Measurements from ENCODE around the gene ASB1. TPM values are rescaled to one million over a fixed set of nuclear protein-coding genes. Genes with fewer than 3 reads are reported as not detected.
A peak's percentile ranks its signal among the peaks of the same experiment; 100 is the strongest.

ASB1 gene
- total RNA-seq, 1 donor from 2014 or later = 12.3 TPM

DNA sequence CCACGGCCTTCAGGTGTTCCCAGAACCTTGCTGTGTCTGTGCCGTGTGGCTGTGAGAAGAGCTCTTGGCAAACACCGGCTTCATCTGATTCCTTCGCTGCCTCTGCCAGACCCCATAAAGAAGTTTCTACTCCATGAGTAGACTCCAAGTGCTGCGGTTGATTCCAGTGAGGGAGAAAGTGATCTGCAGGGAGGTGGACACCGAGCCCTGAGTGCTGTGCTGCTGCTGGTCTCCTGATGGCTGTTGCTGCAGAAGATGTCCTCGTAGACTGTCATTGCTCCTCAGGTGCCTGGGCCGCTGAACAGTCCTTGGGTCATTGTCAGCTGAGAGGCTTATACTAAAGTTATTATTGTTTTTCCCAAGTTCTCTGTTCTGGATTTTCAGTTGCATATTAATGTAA, 19.6 kb downstream of the ASB1 start:
- ATAC-seq = no peak

GRCh38 chr2:238448031-238448955, 21.6 kb downstream of the ASB1 start:
- ATAC-seq = no peak

DNA sequence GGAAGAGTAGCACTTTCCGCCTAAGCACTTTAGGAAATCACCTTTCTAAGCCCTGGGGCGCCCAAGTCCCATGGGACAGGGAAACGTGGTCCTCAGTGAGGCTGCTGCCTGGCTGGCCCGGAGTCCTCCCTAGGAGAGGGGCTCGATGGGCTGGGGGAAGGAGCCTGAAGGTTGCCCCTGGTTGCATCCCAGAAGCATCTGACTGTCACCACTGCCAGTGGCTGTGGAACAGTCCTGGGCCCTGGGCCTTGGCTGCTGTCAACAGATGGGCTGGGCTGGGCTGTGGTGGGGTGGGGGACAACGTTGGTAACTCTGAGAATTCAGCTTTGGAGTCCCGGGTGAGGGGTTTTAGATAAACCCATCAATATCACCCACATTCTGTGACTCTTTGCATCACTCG, 22.5 kb downstream of the ASB1 start:
- ATAC-seq = no peak

DNA sequence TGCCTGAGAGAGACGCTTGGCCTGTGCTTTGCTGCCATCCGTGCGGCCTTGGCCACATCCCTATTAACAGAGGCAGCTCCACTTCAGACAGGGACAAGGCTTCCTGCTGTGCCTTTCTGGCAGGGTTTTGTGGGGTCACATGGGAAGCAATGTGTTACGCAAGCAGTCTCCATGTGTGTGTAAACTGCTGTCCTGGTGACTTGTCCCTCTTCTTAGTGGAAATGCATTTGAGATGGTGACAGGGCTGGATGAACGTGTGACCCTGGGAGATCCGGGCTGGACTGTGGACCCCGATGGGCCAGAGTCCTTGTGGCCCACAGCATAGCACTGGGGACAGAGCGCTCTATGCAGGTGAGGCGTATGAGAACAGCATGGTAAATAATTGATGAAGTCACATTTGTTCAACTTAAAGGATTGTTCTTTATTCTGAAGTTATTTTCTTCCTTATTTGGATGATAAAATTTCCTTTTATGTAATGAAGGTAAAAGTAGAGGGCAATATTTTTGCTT, 23.2 kb downstream of the ASB1 start:
- ATAC-seq = no peak

DNA sequence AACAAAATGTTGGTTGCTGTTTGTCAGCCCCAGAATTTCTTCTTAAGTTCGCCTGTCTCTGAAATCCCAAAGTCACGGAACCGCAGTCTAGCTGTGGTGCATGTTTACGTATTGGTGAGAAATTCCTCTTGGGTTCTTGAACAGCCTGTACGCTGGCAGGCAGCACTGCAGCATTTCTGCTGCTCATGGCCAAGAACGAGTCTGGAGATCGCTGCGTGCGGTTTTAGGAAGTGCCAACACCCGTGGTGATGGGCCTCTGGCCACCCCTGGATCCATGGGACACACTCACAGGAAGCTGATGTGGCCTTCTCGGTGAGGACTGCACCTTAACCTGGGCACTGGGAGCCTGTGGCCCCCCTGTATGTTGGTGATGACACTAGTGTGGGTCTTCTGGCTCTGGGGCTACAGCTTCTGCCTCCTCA, 23.7 kb downstream of the ASB1 start:
- no peak for ATAC-seq

DNA sequence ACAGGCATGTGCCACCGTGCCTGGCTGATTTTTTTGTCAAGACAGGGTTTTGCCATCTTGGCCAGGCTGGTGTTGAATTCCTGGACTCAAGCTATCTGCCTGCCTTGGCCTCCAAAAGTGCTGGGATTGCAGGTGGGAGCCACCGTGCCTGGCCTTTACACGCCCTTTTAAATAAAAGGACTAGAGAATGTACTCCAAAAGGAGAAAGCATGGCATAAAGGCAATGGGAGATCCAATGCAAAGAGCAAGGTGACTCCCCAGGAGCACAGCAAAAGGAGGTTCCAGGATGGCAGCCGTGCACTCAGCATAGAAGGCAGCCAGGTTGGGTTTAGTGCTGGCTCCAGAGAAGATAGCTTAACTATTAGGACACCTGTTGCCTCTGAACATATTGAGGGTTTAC, 27.1 kb downstream of the ASB1 start:
- no peak for ATAC-seq

DNA sequence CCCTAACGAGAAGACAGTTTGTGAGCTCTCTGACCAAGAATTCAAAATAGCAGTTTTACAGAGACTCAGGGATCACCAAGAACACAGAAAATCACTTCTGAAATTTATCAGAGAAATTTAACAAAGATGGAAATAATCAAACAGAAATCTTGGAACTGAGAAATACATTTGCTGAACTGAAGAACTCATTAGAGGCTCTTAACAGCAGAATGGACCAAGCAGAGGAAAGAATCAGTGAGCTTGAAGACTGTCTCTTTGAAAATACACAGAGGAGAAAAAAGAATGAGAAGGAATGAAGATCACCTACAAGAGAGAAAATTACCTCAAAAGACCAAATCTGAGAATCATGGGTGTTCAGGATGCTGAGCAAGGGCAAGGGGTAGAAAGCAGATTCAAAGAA, 29.7 kb downstream of the ASB1 start:
- ATAC-seq = no peak

DNA sequence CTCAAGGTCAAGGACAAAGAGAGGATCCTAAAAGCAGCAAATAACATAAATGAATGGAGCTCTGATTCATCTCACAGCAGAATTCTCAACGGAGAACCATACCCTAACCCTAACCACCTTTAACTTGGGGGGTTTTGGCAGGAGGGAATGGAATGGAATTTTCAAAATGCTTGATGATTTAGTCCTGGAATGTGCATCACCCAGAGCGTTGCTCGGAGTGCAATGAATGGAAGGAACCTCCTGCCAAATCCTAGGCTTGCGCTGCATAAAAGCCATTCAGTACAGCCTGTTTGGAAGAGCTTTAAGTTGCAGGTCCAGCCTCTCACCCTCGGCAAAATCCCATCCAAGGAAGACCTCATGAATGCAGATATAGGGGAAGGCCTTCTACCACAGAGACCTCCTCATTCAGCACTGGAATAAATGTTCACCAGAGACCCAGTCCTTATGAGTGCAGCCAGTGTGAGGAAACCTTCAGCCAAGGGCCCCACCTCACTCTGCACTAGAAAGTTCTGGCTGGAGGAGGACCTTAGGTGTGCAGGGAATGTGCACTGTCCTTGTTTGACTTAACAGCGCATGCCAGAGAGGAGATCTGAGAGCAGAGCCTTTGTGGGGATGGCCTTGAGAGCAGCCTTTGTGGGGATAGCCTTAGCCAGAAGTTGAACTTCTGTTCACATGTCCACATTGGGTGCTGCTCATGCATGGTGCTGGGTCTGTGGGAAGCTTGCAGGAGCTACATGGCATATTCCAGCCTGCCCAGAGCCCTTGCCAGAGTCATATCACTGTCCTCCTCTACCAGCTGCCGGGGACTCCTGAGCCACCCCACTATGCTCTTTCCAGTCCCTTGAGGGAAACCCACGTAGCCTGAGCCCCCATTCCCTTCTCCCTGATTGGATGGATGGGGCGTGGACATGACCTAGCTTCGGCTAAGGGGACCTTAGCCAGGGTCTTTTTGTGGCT, 30.5 kb downstream of the ASB1 start:
- peak; percentile 12 for ATAC-seq

DNA sequence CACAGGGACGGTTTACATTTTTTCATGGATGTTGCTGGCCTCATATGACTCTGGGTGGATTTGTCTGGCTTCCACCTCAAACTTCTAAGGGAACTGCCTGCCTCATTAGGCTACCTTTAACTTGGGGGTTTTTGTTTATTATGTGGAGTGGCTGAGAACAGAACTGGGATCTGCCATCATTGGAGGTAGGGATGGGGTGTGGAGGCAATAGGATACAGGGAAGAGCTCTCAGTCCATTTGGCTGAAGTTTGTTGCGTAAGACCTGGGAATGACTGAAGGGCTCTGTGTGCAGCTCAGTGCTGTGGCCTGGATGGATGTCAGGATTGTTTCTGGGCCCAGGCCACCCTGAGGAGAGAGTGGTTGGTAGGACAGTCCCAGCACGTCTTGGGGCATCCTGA, 31.2 kb downstream of the ASB1 start:
- peak; percentile 19 for ATAC-seq

GRCh38 chr2:238458651-238459050, 31.9 kb downstream of the ASB1 start:
- ATAC-seq = no peak

DNA sequence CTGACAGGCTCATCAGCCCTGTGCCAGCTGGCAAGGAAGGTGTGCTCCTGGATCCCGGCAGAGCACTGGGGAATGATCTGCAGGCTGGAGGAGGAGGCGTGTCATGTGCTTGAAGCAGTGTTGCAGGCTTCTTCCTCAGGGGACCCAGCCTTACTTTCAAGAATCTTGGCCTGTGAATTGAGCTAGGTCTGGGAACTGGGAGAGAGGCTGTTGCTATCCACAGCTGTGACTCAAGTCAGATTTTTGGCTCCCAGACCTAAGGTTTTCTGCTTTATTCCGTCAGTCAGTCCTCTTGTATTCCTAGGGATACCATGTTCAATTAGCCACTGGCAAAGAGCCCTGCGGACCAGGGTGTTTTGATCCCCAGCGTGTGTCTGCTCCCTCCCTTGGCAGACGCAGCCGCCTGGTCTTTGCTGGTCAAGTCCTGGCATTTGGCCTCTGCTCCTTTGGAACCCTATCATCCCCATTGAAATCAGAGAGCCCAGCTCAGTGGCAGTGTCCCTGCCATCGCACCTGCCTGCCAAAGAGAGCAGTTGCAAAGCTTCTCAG, 32.4 kb downstream of the ASB1 start:
- peak; percentile 17 for ATAC-seq

- ATAC-seq = no peak
Observed at GRCh38 chr2:238461051-238461450, 34.3 kb downstream of the ASB1 start.

GRCh38 chr2:238461491-238461890, 34.8 kb downstream of the ASB1 start:
- ATAC-seq = no peak

- no peak for ATAC-seq
Observed at GRCh38 chr2:238461916-238462315, 35.2 kb downstream of the ASB1 start.

DNA sequence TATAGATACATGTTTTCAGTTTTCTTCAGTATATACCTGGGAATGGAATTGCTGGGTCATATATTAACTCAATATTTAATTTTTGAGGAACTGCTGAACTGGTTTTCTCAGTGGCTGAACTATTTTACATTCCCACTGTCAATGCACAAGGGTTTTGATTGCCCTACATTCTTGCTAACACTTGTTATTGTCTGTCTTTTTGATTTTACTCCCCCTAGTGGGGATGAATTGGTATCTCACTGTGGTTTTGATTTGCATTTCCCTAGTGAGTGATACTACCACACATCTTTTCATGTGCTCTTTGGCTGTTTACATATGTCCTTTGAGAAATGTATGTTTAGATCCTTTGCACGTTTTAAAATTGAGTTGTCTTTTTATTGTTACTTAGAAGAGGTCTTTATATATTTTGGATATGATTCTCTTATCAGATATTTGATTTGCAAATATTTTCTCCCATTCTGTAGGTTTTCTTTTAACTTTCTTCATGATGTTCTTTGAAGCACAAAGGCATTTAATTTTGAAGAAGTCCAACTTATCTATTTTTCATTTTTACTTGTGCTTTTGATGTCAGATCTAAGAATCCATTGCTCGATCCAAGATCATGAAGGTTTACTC, 36.2 kb downstream of the ASB1 start:
- peak; percentile 60 for ATAC-seq

DNA sequence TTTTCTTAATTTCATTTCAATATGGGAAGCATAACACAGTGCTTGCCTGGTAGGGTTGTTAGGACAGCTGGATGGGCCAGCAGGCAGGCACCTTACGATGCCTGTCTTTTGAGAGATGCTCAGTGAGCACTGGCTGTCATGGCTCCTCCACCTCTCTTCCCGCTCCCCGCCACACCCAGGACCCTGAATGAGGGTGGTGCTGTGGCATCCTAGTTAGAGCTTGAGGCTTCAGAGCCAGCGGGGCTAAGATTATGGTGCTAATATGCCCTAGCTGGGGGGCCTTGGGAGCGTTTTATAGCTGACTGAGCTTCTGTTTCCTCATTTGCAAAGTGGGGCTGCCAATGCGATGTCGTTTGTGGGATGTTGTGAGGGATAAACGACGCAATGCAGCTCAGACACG, 37.7 kb downstream of the ASB1 start:
- no peak for ATAC-seq

DNA sequence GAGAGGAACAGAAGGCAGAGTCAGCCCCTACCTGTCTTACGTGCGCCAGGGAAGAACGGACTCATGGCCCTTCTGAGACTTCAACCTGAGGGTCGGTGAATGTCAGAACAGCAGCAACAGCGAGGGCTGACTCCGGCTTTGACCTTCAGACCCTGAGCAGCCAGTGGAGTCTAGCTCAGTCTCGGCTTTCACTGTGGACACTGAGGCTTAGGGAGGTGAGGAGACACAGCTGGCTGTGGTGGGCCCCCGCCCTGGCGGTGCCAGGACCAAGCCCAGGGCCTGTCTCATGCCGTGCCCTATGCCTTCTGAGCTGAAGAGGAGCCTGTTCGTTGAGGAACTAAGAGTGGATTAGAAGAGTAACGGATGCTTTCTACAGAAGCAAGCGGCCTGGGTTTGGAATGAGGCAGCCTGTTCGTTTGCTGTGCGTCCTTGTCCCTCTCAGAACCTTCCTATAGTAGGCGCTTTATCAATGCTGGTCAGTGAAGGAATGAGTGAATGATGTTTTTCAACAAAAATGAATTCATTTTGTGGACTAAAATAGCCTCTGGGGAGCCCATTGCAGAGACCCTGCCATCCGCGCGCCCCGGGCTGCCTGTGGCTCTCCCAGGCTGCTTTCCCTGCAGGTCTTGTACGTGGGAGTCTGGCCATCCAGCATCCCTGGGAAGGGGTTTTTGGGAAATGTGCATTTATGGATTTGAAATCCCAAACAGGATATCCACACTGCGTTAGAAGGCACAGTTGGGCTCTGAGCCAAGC, 38.9 kb downstream of the ASB1 start:
- ATAC-seq = no peak

GRCh38 chr2:238466243-238466756, 39.6 kb downstream of the ASB1 start:
- no peak for ATAC-seq

DNA sequence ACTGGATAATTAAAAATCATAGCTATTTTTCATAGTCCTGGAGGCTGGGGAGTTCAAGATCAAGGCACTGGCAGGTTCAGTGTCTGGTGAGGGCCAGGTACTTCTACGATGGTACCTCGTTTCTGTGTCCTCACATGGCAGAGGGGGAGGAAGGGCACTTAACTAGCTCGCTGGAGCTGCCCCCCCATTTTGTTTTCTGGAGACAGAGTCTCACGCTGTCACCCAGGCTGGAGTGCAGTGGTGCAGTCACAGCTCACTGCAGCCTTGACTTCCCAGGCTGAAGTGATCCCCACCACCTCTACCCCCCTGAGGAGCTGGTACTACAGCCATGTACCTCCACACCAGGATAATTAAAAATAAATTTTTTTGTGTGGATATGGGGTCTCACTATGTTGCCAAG, 40.3 kb downstream of the ASB1 start:
- no peak for ATAC-seq

- ATAC-seq = no peak
Observed at GRCh38 chr2:238467792-238468191, 41.1 kb downstream of the ASB1 start.

GRCh38 chr2:238469155-238469554, 42.4 kb downstream of the ASB1 start:
- no peak for ATAC-seq
